Measurements from ENCODE around the gene CLRN1. TPM values are rescaled to one million over a fixed set of nuclear protein-coding genes. Genes with fewer than 3 reads are reported as not detected.

The CLRN1 gene
- total RNA-seq, 4 donors from 2014 or later, result not detected

DNA sequence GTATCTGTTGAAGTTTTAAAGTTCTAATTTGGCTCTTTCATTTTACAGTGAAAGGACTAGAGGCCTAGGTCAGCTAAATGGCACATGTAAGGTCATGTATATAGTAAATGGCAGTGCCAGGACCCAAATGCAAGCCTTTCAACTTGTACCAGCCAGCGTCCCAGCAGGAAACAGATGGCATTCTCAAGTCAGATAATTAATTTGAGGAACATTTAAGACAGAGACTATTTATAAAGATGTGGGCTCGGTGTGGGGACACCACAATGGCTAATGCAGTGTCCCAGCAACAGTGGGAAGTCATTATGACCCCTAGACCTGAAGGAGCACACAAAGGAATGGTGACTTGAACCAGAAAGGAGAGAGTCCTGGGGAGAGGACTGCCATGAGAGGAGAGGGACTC, 73.4 kb downstream of the CLRN1 start:
- TF ChIP-seq, protein P1, sequence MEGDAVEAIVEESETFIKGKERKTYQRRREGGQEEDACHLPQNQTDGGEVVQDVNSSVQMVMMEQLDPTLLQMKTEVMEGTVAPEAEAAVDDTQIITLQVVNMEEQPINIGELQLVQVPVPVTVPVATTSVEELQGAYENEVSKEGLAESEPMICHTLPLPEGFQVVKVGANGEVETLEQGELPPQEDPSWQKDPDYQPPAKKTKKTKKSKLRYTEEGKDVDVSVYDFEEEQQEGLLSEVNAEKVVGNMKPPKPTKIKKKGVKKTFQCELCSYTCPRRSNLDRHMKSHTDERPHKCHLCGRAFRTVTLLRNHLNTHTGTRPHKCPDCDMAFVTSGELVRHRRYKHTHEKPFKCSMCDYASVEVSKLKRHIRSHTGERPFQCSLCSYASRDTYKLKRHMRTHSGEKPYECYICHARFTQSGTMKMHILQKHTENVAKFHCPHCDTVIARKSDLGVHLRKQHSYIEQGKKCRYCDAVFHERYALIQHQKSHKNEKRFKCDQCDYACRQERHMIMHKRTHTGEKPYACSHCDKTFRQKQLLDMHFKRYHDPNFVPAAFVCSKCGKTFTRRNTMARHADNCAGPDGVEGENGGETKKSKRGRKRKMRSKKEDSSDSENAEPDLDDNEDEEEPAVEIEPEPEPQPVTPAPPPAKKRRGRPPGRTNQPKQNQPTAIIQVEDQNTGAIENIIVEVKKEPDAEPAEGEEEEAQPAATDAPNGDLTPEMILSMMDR (IDR thresholded peaks at IDR 0.05), result no peak
- no peak for TF ChIP-seq POLR2A (IDR thresholded peaks at IDR 0.05)
- no peak for TF ChIP-seq EP300 (IDR thresholded peaks at IDR 0.05)
- Histone ChIP-seq H3K27me3 (no peaks in the 10 kb centered on the region), H3K9me3 (no peaks in the 10 kb centered on the region), H3K27ac (no peak overlapping the region), H3K4me3 (no peak overlapping the region), H3K36me3 (no peaks in the 10 kb centered on the region), H3K4me1 (no peaks in the 10 kb centered on the region)
- no peak for DNase-seq (ENCODE audit: low spot score in 2 of 2)
- WGBS, 2 donors, result 36 to 51% methylated on average over 2 of the region's 2 CpGs

DNA sequence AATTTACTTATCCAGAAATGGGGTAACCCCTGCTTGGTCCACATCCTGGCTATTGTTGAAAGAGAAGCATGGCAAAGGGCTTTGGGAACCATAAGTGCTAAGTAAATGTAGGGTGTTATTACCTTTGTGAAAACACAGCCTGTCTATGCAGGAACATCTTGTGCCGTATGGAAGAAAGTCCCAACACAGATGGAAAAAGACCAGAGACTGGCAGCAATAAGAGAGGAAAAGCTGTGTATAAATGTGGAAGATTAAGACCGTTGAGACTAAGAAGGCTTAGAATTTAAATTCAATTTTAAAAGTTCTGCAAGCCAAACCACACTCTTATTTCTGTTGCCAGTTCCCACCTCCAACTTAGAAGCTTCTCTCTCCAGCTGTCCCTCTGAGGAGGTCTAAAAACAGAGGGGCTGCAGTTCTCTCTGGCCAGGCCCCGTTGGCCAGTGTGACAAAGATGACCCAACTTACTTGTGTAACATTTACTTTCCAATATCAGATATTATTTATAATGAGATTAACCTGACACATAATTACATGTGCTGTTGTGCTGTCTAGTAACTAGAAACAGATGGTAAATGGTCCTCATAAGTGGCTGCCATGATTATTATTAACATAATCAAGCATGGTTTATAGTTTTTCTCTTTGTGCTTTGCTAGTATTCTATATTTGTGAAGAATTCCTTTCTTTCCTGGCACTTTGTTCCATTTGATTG, 74.3 kb downstream of the CLRN1 start:
- TF ChIP-seq POLR2A (IDR thresholded peaks at IDR 0.05) (no peak), EP300 (IDR thresholded peaks at IDR 0.05) (no peak)
- TF ChIP-seq, protein P1 (IDR thresholded peaks at IDR 0.05), result no peak
- Histone ChIP-seq H3K27me3 (no peaks in the 10 kb centered on the region), H3K4me3 (no peak overlapping the region), H3K4me1 (no peaks in the 10 kb centered on the region), H3K9me3 (no peaks in the 10 kb centered on the region), H3K36me3 (no peaks in the 10 kb centered on the region), H3K27ac (no peak overlapping the region)
- no peak for DNase-seq (ENCODE audit: low spot score in 2 of 2)
- 65 to 67% methylated on average over 3 of the region's 3 CpGs for WGBS, 2 donors

DNA sequence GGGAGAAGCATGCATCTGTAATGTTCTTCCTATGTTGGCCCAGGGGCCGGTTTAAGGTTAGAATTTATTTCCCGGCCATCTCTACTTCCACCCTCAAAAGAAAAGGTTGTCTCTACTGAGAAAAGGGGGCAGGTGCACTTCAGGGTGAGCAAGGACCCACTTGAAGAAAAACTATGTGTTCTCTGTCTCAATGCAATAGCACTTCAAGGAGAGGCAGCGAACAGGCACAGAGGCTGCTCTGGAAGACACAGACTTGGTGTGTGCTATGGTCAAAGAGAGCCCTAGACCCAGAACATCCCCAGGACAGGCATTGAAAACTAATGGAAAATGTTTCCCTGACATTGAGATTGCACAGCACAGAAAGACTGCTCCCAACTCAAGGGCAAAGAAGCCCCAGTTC, 74.9 kb downstream of the CLRN1 start:
- no peaks in the 10 kb centered on the region for H3K36me3 ChIP-seq
- H3K4me1 ChIP-seq, result no peaks in the 10 kb centered on the region
- H3K4me3 ChIP-seq, result no peak overlapping the region
- H3K9me3 ChIP-seq, result no peaks in the 10 kb centered on the region
- TF ChIP-seq EP300 (IDR thresholded peaks at IDR 0.05), result no peak
- no peak for TF ChIP-seq POLR2A (IDR thresholded peaks at IDR 0.05)
- TF ChIP-seq, protein P1 (IDR thresholded peaks at IDR 0.05), result no peak
- no peak overlapping the region for H3K27ac ChIP-seq
- 87 to 96% methylated on average over 3 of the region's 3 CpGs for WGBS, 2 donors
- no peaks in the 10 kb centered on the region for H3K27me3 ChIP-seq
- no peak for DNase-seq (ENCODE audit: low spot score in 2 of 2)

DNA sequence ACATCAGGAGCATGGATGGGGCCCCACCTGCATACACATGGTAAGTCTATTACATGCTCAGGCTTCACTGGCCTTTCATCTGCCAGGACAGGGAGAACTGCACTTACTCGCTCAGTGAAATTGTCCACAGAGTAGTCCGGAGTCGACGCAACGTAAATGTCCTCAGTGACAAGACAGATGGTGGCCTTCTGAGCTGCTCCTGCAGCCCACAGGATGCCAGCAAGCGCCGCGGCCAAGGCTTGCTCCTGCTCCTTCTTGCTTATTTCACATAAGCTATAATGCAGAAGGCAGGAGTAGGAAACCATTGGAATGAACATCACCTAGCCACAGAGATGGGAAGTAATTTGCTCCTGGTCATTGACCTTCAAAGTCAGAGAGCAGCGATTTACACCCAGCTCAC, 81.7 kb downstream of the CLRN1 start:
- no peaks in the 10 kb centered on the region for H3K36me3 ChIP-seq
- TF ChIP-seq POLR2A (IDR thresholded peaks at IDR 0.05), result no peak
- no peak for TF ChIP-seq EP300 (IDR thresholded peaks at IDR 0.05)
- TF ChIP-seq, protein P1 (IDR thresholded peaks at IDR 0.05), result no peak
- H3K9me3 ChIP-seq, result peaks cover 0 to 6% (median 0%) of the 10 kb centered on the region in 4 donors
- no peaks in the 10 kb centered on the region for H3K27me3 ChIP-seq
- WGBS, 2 donors, result 87 to 92% methylated on average over 9 of the region's 9 CpGs
- no peak overlapping the region for H3K4me3 ChIP-seq
- no peak overlapping the region for H3K27ac ChIP-seq
- H3K4me1 ChIP-seq, result no peaks in the 10 kb centered on the region
- no peak for DNase-seq (ENCODE audit: low spot score in 2 of 2)

DNA sequence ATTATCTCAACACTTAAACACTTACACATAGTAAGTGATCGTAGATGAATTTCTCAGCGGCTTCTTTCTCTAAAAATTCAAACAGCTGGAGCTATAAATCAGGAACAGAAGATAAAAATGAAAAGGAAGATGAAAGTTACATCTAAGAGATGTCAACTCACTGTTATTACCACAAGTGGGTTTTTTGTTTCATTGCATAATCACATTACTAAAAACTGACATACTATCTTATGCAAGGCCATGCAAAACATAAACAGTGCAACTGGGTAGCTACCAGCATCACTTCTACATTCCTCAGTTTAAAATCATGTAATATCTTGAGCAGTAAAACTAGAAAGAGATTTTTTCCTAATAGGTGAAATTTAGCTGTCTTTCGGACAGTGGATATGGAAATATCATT, 82.2 kb downstream of the CLRN1 start:
- H3K27me3 ChIP-seq, result no peaks in the 10 kb centered on the region
- H3K27ac ChIP-seq, result no peak overlapping the region
- H3K36me3 ChIP-seq, result no peaks in the 10 kb centered on the region
- 85 to 87% methylated on average over 3 of the region's 3 CpGs for WGBS, 2 donors
- no peak for TF ChIP-seq POLR2A (IDR thresholded peaks at IDR 0.05)
- TF ChIP-seq, protein P1 (IDR thresholded peaks at IDR 0.05), result no peak
- H3K9me3 ChIP-seq, result peaks cover 0 to 6% (median 0%) of the 10 kb centered on the region in 4 donors
- no peak overlapping the region for H3K4me3 ChIP-seq
- no peaks in the 10 kb centered on the region for H3K4me1 ChIP-seq
- DNase-seq (ENCODE audit: low spot score in 2 of 2), result no peak
